Thyroid gland (tissue), 4 donors: ENCODE measurements around the gene KCNK17.
A peak's percentile ranks its signal among the peaks of the same experiment; 100 is the strongest.

ENCODE experiments used
- CTCF ChIP-seq, 6 experiments: fragments of 200-600 bp in 3 of 6; fragments of 450-650 bp in 3 of 6; sonication (generic) in 3 of 6; IDR thresholded peaks; one replicate each; pipeline ENCODE4 v1.5.1; 2016 to 2019; ENCODE audit warnings: antibody characterized with exemption in 6 of 6, mild to moderate bottlenecking in 2 of 6, inconsistent platforms in 1 of 6, moderate library complexity in 1 of 6
- POLR2A ChIP-seq, 2 donors: fragments of 450-650 bp; IDR thresholded peaks; one replicate each; pipeline ENCODE4 v1.6.1; 2017; ENCODE audit warnings: antibody characterized with exemption in 2 of 2, mild to moderate bottlenecking in 2 of 2, moderate library complexity in 1 of 2

- TF ChIP-seq CTCF (IDR thresholded peaks at IDR 0.05), result peak; percentile 44 to 90 (median 75)
- no peak for TF ChIP-seq POLR2A (IDR thresholded peaks at IDR 0.05)
Measured at GRCh38 chr6:39361657-39362486, 47.7 kb upstream of the KCNK17 start.
